ENCODE results near the gene SCN1B.
"Not testable (repeated sequence)": the region's sequence is repeated elsewhere in the genome, so short reads cannot be mapped to it uniquely, and the experiment has no call there.

Gene SCN1B

GRCh38 chr19:35002037-35002535 lies 28.2 kb upstream of the SCN1B start:
- no peak overlapping the region for H2AFZ ChIP-seq (ENCODE audit: low read length)
- no peak overlapping the region for H3K4ac ChIP-seq (ENCODE audit: low read length)
- no peak overlapping the region for H4K91ac ChIP-seq (ENCODE audit: low read depth, low read length, poor library complexity)
- no peaks in the 10 kb centered on the region for H3K9me3 ChIP-seq (replicated peaks in 1 of 2; ENCODE audit: control insufficient read depth in 2 of 2, insufficient read depth in 1 of 2, low read depth in 1 of 2, low read length in 2 of 2)
- peaks cover 24% of the 10 kb centered on the region for H3K79me1 ChIP-seq (ENCODE audit: low read depth, low read length)
- WGBS, 2 donors (ENCODE audit: extremely low coverage in 2 of 2, insufficient read length in 2 of 2, insufficient replicate concordance in 1 of 2) = no CpG with 5 or more reads among the region's 11 CpGs
- H3K36me3 ChIP-seq (replicated peaks in 1 of 2; ENCODE audit: control insufficient read depth in 2 of 2, insufficient read depth in 2 of 2, low read length in 2 of 2) = peaks cover 20 to 51% of the 10 kb centered on the region in 2 donors
- no peak overlapping the region for H3K23ac ChIP-seq (ENCODE audit: low read depth, low read length, poor library complexity)
- no peaks in the 10 kb centered on the region for H3K27me3 ChIP-seq (ENCODE audit: control insufficient read depth in 3 of 3, insufficient read depth in 3 of 3, low read depth in 1 of 3, low read length in 3 of 3)
- H3K4me2 ChIP-seq (ENCODE audit: insufficient read depth, low read length, poor library complexity, severe bottlenecking) = no peak overlapping the region
- no peak overlapping the region for H2AK5ac ChIP-seq (ENCODE audit: low read depth, low read length)
- H3K27ac ChIP-seq (replicated peaks; ENCODE audit: low read length) = peak overlapping the region; percentile 30
- no peak for DNase-seq (ENCODE audit: low spot score)
- H2BK120ac ChIP-seq (ENCODE audit: low read depth, low read length) = no peak overlapping the region
- peak overlapping the region in 1 of 2 donors; percentile 0 for H3K4me3 ChIP-seq (ENCODE audit: low read length in 2 of 2)
- H2BK15ac ChIP-seq (ENCODE audit: low read length) = no peak overlapping the region
- H2BK5ac ChIP-seq (ENCODE audit: low read length) = no peak overlapping the region
- no peak overlapping the region for H4K8ac ChIP-seq (ENCODE audit: low read depth, low read length)
- no peak overlapping the region for H2BK12ac ChIP-seq (ENCODE audit: low read length)
- H3K4me1 ChIP-seq (ENCODE audit: control insufficient read depth in 2 of 2, insufficient read depth in 1 of 2, low read depth in 1 of 2, low read length in 2 of 2) = peaks cover 9 to 18% of the 10 kb centered on the region in 2 donors
- no peak overlapping the region for H3K18ac ChIP-seq (ENCODE audit: low read length)
- no peak overlapping the region for H3K14ac ChIP-seq (ENCODE audit: low read length)
- no peak overlapping the region for H3K9ac ChIP-seq (ENCODE audit: low read depth, low read length, poor library complexity)

GRCh38 chr19:35004517-35005255 lies 25.6 kb upstream of the SCN1B start:
- WGBS, 2 donors (ENCODE audit: extremely low coverage in 2 of 2, insufficient read length in 2 of 2, insufficient replicate concordance in 1 of 2) = no CpG with 5 or more reads among the region's 18 CpGs
- H3K9ac ChIP-seq (ENCODE audit: low read depth, low read length, poor library complexity) = no peak overlapping the region
- no peak overlapping the region for H4K8ac ChIP-seq (ENCODE audit: low read depth, low read length)
- peaks cover 0 to 12% of the 10 kb centered on the region in 2 donors for H3K4me1 ChIP-seq (ENCODE audit: control insufficient read depth in 2 of 2, insufficient read depth in 1 of 2, low read depth in 1 of 2, low read length in 2 of 2)
- H2BK15ac ChIP-seq (ENCODE audit: low read length) = no peak overlapping the region
- H2AK5ac ChIP-seq (ENCODE audit: low read depth, low read length) = no peak overlapping the region
- H3K18ac ChIP-seq (ENCODE audit: low read length) = no peak overlapping the region
- no peak overlapping the region for H2AFZ ChIP-seq (ENCODE audit: low read length)
- H3K4me2 ChIP-seq (ENCODE audit: insufficient read depth, low read length, poor library complexity, severe bottlenecking) = no peak overlapping the region
- no peaks in the 10 kb centered on the region for H3K27me3 ChIP-seq (ENCODE audit: control insufficient read depth in 3 of 3, insufficient read depth in 3 of 3, low read depth in 1 of 3, low read length in 3 of 3)
- H4K91ac ChIP-seq (ENCODE audit: low read depth, low read length, poor library complexity) = no peak overlapping the region
- no peak overlapping the region for H3K4ac ChIP-seq (ENCODE audit: low read length)
- H3K36me3 ChIP-seq (replicated peaks in 1 of 2; ENCODE audit: control insufficient read depth in 2 of 2, insufficient read depth in 2 of 2, low read length in 2 of 2) = peaks cover 27 to 62% of the 10 kb centered on the region in 2 donors
- no peak overlapping the region for H3K4me3 ChIP-seq (ENCODE audit: low read length in 2 of 2)
- no peak overlapping the region for H3K23ac ChIP-seq (ENCODE audit: low read depth, low read length, poor library complexity)
- no peak overlapping the region for H3K14ac ChIP-seq (ENCODE audit: low read length)
- no peak overlapping the region for H2BK120ac ChIP-seq (ENCODE audit: low read depth, low read length)
- no peak for DNase-seq (ENCODE audit: low spot score)
- H3K27ac ChIP-seq (replicated peaks; ENCODE audit: low read length) = no peak overlapping the region
- no peak overlapping the region for H2BK12ac ChIP-seq (ENCODE audit: low read length)
- no peak overlapping the region for H2BK5ac ChIP-seq (ENCODE audit: low read length)
- H3K9me3 ChIP-seq (replicated peaks in 1 of 2; ENCODE audit: control insufficient read depth in 2 of 2, insufficient read depth in 1 of 2, low read depth in 1 of 2, low read length in 2 of 2) = no peaks in the 10 kb centered on the region
- H3K79me1 ChIP-seq (ENCODE audit: low read depth, low read length) = peaks cover 25% of the 10 kb centered on the region

GRCh38 chr19:35005256-35005977 lies 24.9 kb upstream of the SCN1B start:
- Histone ChIP-seq H3K4ac (ENCODE audit: low read length) (no peak overlapping the region), H4K91ac (ENCODE audit: low read depth, low read length, poor library complexity) (no peak overlapping the region), H3K27me3 (ENCODE audit: control insufficient read depth in 3 of 3, insufficient read depth in 3 of 3, low read depth in 1 of 3, low read length in 3 of 3) (no peaks in the 10 kb centered on the region), H3K36me3 (replicated peaks in 1 of 2; ENCODE audit: control insufficient read depth in 2 of 2, insufficient read depth in 2 of 2, low read length in 2 of 2) (peaks cover 33 to 69% of the 10 kb centered on the region in 2 donors), H3K14ac (ENCODE audit: low read length) (no peak overlapping the region), H2BK5ac (ENCODE audit: low read length) (no peak overlapping the region), H2AK5ac (ENCODE audit: low read depth, low read length) (no peak overlapping the region), H2BK12ac (ENCODE audit: low read length) (no peak overlapping the region), H2BK120ac (ENCODE audit: low read depth, low read length) (no peak overlapping the region), H3K4me1 (ENCODE audit: control insufficient read depth in 2 of 2, insufficient read depth in 1 of 2, low read depth in 1 of 2, low read length in 2 of 2) (peaks cover 0 to 12% of the 10 kb centered on the region in 2 donors), H3K23ac (ENCODE audit: low read depth, low read length, poor library complexity) (no peak overlapping the region), H4K8ac (ENCODE audit: low read depth, low read length) (no peak overlapping the region), H2BK15ac (ENCODE audit: low read length) (no peak overlapping the region), H3K18ac (ENCODE audit: low read length) (no peak overlapping the region), H2AFZ (ENCODE audit: low read length) (no peak overlapping the region), H3K9me3 (replicated peaks in 1 of 2; ENCODE audit: control insufficient read depth in 2 of 2, insufficient read depth in 1 of 2, low read depth in 1 of 2, low read length in 2 of 2) (no peaks in the 10 kb centered on the region), H3K4me3 (ENCODE audit: low read length in 2 of 2) (no peak overlapping the region), H3K4me2 (ENCODE audit: insufficient read depth, low read length, poor library complexity, severe bottlenecking) (no peak overlapping the region), H3K27ac (replicated peaks; ENCODE audit: low read length) (no peak overlapping the region), H3K79me1 (ENCODE audit: low read depth, low read length) (peaks cover 25% of the 10 kb centered on the region), H3K9ac (ENCODE audit: low read depth, low read length, poor library complexity) (no peak overlapping the region)
- no peak for DNase-seq (ENCODE audit: low spot score)
- WGBS, 2 donors (ENCODE audit: extremely low coverage in 2 of 2, insufficient read length in 2 of 2, insufficient replicate concordance in 1 of 2) = no CpG with 5 or more reads among the region's 11 CpGs

- WGBS, 2 donors (ENCODE audit: extremely low coverage in 2 of 2, insufficient read length in 2 of 2, insufficient replicate concordance in 1 of 2) = no CpG with 5 or more reads among the region's 6 CpGs
- not testable (repeated sequence) for H3K14ac ChIP-seq (ENCODE audit: low read length); H3K4me2 ChIP-seq (ENCODE audit: insufficient read depth, low read length, poor library complexity, severe bottlenecking); H3K23ac ChIP-seq (ENCODE audit: low read depth, low read length, poor library complexity); DNase-seq (ENCODE audit: low spot score); H2AFZ ChIP-seq (ENCODE audit: low read length); H3K27ac ChIP-seq (replicated peaks; ENCODE audit: low read length); H2BK12ac ChIP-seq (ENCODE audit: low read length); H2BK15ac ChIP-seq (ENCODE audit: low read length); H3K4ac ChIP-seq (ENCODE audit: low read length); H3K9ac ChIP-seq (ENCODE audit: low read depth, low read length, poor library complexity); H3K9me3 ChIP-seq (replicated peaks in 1 of 2; ENCODE audit: control insufficient read depth in 2 of 2, insufficient read depth in 1 of 2, low read depth in 1 of 2, low read length in 2 of 2); H2AK5ac ChIP-seq (ENCODE audit: low read depth, low read length); H4K91ac ChIP-seq (ENCODE audit: low read depth, low read length, poor library complexity); H3K27me3 ChIP-seq (ENCODE audit: control insufficient read depth in 3 of 3, insufficient read depth in 3 of 3, low read depth in 1 of 3, low read length in 3 of 3); H2BK5ac ChIP-seq (ENCODE audit: low read length); H4K8ac ChIP-seq (ENCODE audit: low read depth, low read length); H3K18ac ChIP-seq (ENCODE audit: low read length); H3K4me3 ChIP-seq (ENCODE audit: low read length in 2 of 2); H2BK120ac ChIP-seq (ENCODE audit: low read depth, low read length)
- H3K36me3 ChIP-seq (replicated peaks in 1 of 2; ENCODE audit: control insufficient read depth in 2 of 2, insufficient read depth in 2 of 2, low read length in 2 of 2) = peaks cover 37 to 74% of the 10 kb centered on the region in 2 donors
- peaks cover 25% of the 10 kb centered on the region for H3K79me1 ChIP-seq (ENCODE audit: low read depth, low read length)
- H3K4me1 ChIP-seq (ENCODE audit: control insufficient read depth in 2 of 2, insufficient read depth in 1 of 2, low read depth in 1 of 2, low read length in 2 of 2) = peaks cover 0 to 12% of the 10 kb centered on the region in 2 donors
Measured at GRCh38 chr19:35006007-35006341, 24.3 kb upstream of the SCN1B start.
